SU-DHL-6 (cell line): ENCODE results near the gene RBMS3.

Source experiments
- H2AFZ ChIP-seq: fragments of 200-600 bp; sonication (generic); 2 replicates; pipeline ENCODE4 v1.6.1; 2014; ENCODE audit warnings: low read depth, mild to moderate bottlenecking, moderate library complexity, mixed read lengths, antibody characterized with exemption, low read length; ENCODE audit not compliant: severe bottlenecking
- H3F3A ChIP-seq: fragments of 200-600 bp; shearing (Covaris generic); 2 replicates; pipeline ENCODE4 v1.6.0; 2016; ENCODE audit warnings: antibody characterized with exemption, mild to moderate bottlenecking; ENCODE audit not compliant: insufficient read depth
- H3K27ac ChIP-seq: fragments of 200-600 bp; sonication (generic); 2 replicates; pipeline ENCODE4 v1.5.1; 2016; ENCODE audit warnings: low read depth, mild to moderate bottlenecking, low read length, moderate library complexity, mixed read lengths
- H3K27me3 ChIP-seq: fragments of 200-600 bp; sonication (generic), shearing (Covaris generic); 2 replicates; pipeline ENCODE4 v1.6.0; 2014; ENCODE audit warnings: mild to moderate bottlenecking, low read length
- H3K36me3 ChIP-seq: fragments of 200-600 bp; sonication (generic); 2 replicates; pipeline ENCODE4 v1.6.1; 2014; ENCODE audit warnings: mild to moderate bottlenecking, low read length, mixed read lengths
- H3K4me2 ChIP-seq: fragments of 300-600, 200-600 bp; shearing (Covaris generic), sonication (generic); 2 replicates; pipeline ENCODE4 v1.6.0; 2014; ENCODE audit warnings: low read length, low read depth, mild to moderate bottlenecking; ENCODE audit not compliant: poor library complexity, severe bottlenecking
- H3K4me3 ChIP-seq: fragments of 200-600 bp; sonication (generic); 2 replicates; pipeline ENCODE4 v1.5.1; 2014; ENCODE audit warnings: antibody characterized with exemption, low read length, mild to moderate bottlenecking, mixed read lengths; ENCODE audit not compliant: insufficient read depth, poor library complexity, severe bottlenecking
- H3K79me2 ChIP-seq: fragments of 200-600 bp; sonication (generic); 2 replicates; pipeline ENCODE4 v1.6.1; 2014; ENCODE audit warnings: mild to moderate bottlenecking, low read length, moderate library complexity; ENCODE audit not compliant: insufficient read depth
- H3K9ac ChIP-seq: fragments of 200-600 bp; sonication (generic); 2 replicates; pipeline ENCODE4 v1.7.0; 2014; ENCODE audit warnings: mild to moderate bottlenecking, low read length
- H3K9me2 ChIP-seq: fragments of 200-600 bp; sonication (generic); replicated peaks from 2 replicates; pipeline ENCODE4 v1.6.1; 2014; ENCODE audit warnings: low read length; ENCODE audit not compliant: insufficient read depth
- H3K9me3 ChIP-seq: fragments of 200-600 bp; sonication (generic); 2 replicates; pipeline ENCODE4 v1.6.1; 2014; ENCODE audit warnings: low read length, mixed read lengths; ENCODE audit not compliant: insufficient read depth
- H4K20me1 ChIP-seq: fragments of 200-600 bp; sonication (generic); 2 replicates; pipeline ENCODE4 v1.6.1; 2014; ENCODE audit warnings: low read depth, mild to moderate bottlenecking, antibody characterized with exemption, low read length, moderate library complexity, mixed read lengths
- CTCF ChIP-seq: fragments of 200-600 bp; sonication (generic); IDR thresholded peaks from one replicate; pipeline ENCODE4 v1.5.1; 2017; ENCODE audit warnings: antibody characterized with exemption, mild to moderate bottlenecking, low read length, moderate library complexity; ENCODE audit not compliant: insufficient read depth, poor library complexity, severe bottlenecking
- EZH2phosphoT487 ChIP-seq: fragments of 200-600 bp; sonication (generic), shearing (Covaris generic); conservative IDR thresholded peaks from 2 replicates; pipeline ENCODE4 v1.6.1; 2018; ENCODE audit warnings: mild to moderate bottlenecking, antibody characterized with exemption, low read length, moderate library complexity, mixed read lengths

Gene RBMS3

GRCh38 chr3:29720665-29721064 lies 439.8 kb downstream of the RBMS3 start:
- Histone ChIP-seq H3K9me2 (no peaks in the 10 kb centered on the region), H3K27ac (no peak overlapping the region), H3K27me3 (no peaks in the 10 kb centered on the region), H2AFZ (no peak overlapping the region), H3F3A (no peaks in the 10 kb centered on the region), H3K79me2 (no peaks in the 10 kb centered on the region), H4K20me1 (no peaks in the 10 kb centered on the region), H3K36me3 (no peaks in the 10 kb centered on the region), H3K4me2 (no peak overlapping the region), H3K4me3 (no peak overlapping the region), H3K9me3 (no peaks in the 10 kb centered on the region), H3K9ac (no peak overlapping the region)
- TF ChIP-seq CTCF (no peak), EZH2phosphoT487 (no peak)

DNA sequence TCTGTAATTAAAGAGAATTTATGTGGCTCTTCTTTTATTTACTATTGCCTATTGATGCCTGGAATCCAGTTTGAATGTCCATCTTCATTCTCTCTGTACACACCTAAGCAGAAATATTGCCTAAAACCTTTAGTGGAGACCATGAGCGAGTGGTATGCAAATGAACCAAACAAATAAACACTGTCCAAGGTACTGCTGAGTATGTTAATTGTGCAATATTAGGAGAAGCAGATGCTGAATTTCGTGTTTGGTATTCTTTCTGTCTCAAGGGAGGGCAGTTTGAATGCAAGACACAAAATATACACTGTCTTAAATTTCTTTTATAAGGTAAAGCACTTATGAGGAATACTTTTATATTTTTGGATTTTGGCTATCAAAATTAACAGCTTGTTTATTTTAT lies 440.9 kb downstream of the RBMS3 start:
- no peaks in the 10 kb centered on the region for H3K27me3 ChIP-seq
- no peak overlapping the region for H3K9ac ChIP-seq
- H3F3A ChIP-seq = no peaks in the 10 kb centered on the region
- H3K4me2 ChIP-seq = no peak overlapping the region
- no peak overlapping the region for H3K27ac ChIP-seq
- no peak overlapping the region for H2AFZ ChIP-seq
- H3K9me2 ChIP-seq = no peaks in the 10 kb centered on the region
- no peak overlapping the region for H3K4me3 ChIP-seq
- H3K79me2 ChIP-seq = no peaks in the 10 kb centered on the region
- TF ChIP-seq EZH2phosphoT487 (no peak), CTCF (no peak)
- no peaks in the 10 kb centered on the region for H4K20me1 ChIP-seq
- H3K9me3 ChIP-seq = no peaks in the 10 kb centered on the region
- H3K36me3 ChIP-seq = no peaks in the 10 kb centered on the region

DNA sequence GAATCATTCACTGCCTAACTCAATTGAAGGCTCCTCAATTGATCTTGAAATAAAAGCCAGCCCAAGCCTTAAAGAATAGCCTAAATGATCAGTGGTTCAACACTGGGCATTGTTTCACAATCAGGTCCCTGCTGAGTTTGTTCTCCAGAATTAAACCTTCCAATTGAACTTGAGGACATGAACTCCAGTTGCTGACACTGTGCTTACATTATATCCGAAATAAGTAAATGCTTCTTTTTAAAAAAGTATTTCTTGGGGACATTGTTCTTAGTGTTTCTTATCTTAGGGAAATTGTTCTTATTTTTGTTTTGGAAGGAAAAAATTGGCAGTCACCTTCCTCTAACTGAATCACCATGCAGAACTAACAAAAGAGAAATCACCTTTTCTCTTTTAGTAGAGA lies 450.2 kb downstream of the RBMS3 start:
- Histone ChIP-seq H3K9me3 (no peaks in the 10 kb centered on the region), H3K27me3 (no peaks in the 10 kb centered on the region), H3K4me2 (no peak overlapping the region), H3K79me2 (no peaks in the 10 kb centered on the region), H2AFZ (no peak overlapping the region), H3K9ac (no peak overlapping the region), H3K36me3 (no peaks in the 10 kb centered on the region), H3F3A (no peaks in the 10 kb centered on the region), H3K9me2 (no peaks in the 10 kb centered on the region), H3K4me3 (no peak overlapping the region), H3K27ac (no peak overlapping the region), H4K20me1 (no peaks in the 10 kb centered on the region)
- TF ChIP-seq EZH2phosphoT487 (no peak), CTCF (no peak)

DNA sequence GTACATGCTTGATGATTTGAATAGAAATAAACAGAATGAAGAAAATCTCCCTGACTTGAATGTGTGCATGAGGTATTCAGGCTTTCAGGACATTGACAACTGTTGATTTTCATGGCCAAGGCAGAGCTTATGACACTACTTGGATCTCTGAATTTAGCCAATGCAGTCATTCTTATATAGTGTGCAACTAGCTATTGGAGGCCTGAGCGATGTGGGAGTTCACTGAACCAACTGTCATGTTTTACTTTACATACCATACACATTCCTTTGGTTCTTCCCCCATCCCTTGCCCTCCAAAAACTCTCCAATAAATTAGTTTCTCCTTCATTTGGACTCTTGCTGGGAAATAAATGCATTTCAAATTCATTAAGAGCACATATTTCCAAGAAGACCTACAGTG lies 460.4 kb downstream of the RBMS3 start:
- TF ChIP-seq CTCF (no peak), EZH2phosphoT487 (no peak)

More for the DNA sequence above, 460.4 kb downstream of the RBMS3 start:
- Histone ChIP-seq H3F3A (no peaks in the 10 kb centered on the region), H3K27me3 (no peaks in the 10 kb centered on the region), H3K9ac (no peak overlapping the region), H3K79me2 (no peaks in the 10 kb centered on the region), H3K9me2 (no peaks in the 10 kb centered on the region), H3K4me2 (no peak overlapping the region), H4K20me1 (no peaks in the 10 kb centered on the region), H3K4me3 (no peak overlapping the region), H3K9me3 (no peaks in the 10 kb centered on the region), H3K27ac (no peak overlapping the region), H2AFZ (no peak overlapping the region), H3K36me3 (no peaks in the 10 kb centered on the region)
